IMR-90 (cell line): Measurements from ENCODE around the gene CDCP1. TPM values are rescaled to one million over a fixed set of nuclear protein-coding genes. Genes with fewer than 3 reads are reported as not detected.

Experiments used
- ATAC-seq: fragments of 200-7000 bp; cut with Tn5 transposase; 2 replicates; pipeline ENCODE4 v1.9.1; 2020; ENCODE audit warnings: low read depth, mild to moderate bottlenecking, moderate library complexity
- BruUV-seq: library from RNA; stranded (reverse); fragments of 400-500 nt; replicated peaks from 2 replicates; lab custom pipeline; 2021; lab: Mats Ljungman, UMichigan
- CTCF ChIA-PET: fragments of 300-600 bp; formaldehyde crosslinking; extraction: SDS; loops from one replicate; lab custom pipeline; 2021; ENCODE audit warnings: antibody characterized with exemption; lab: Yijun Ruan, JAX
- POLR2A ChIA-PET: fragments of 300-600 bp; sonication (Branson Sonifier 250); formaldehyde crosslinking; loops from one replicate; lab custom pipeline; 2022; ENCODE audit warnings: antibody characterized with exemption; ENCODE audit not compliant: unreplicated experiment; lab: Charles Lee
- DNase-seq: peaks from one replicate; pipeline ENCODE4 v3.0.0; 2013
- H2AFZ ChIP-seq: replicated peaks from 2 replicates; pipeline ENCODE3; 2013; ENCODE audit warnings: low read length, mild to moderate bottlenecking; ENCODE audit not compliant: poor library complexity
- H2AK5ac ChIP-seq: 2 replicates; pipeline ENCODE4 v1.6.1; 2013; ENCODE audit warnings: low read depth, low read length, inconsistent platforms
- H2AK9ac ChIP-seq: replicated peaks from 2 replicates; pipeline ENCODE3; 2013; ENCODE audit warnings: mild to moderate bottlenecking, low read depth, low read length, moderate library complexity; ENCODE audit not compliant: poor library complexity
- H2BK120ac ChIP-seq: 2 replicates; pipeline ENCODE4 v1.6.1; 2013; ENCODE audit warnings: low read depth, low read length, inconsistent platforms
- H2BK15ac ChIP-seq: 3 replicates; pipeline ENCODE4 v1.6.1; 2013; ENCODE audit warnings: low read depth, low read length, inconsistent platforms
- H2BK20ac ChIP-seq: 2 replicates; pipeline ENCODE4 v1.6.1; 2013; ENCODE audit warnings: low read depth, mild to moderate bottlenecking, inconsistent platforms, low read length, moderate library complexity
- H2BK5ac ChIP-seq: 2 replicates; pipeline ENCODE4 v1.6.1; 2013; ENCODE audit warnings: mild to moderate bottlenecking, low read depth, low read length, inconsistent platforms; ENCODE audit not compliant: poor library complexity, severe bottlenecking
- H3K14ac ChIP-seq: replicated peaks from 2 replicates; pipeline ENCODE4 v1.6.1; 2013; ENCODE audit warnings: low read depth, low read length, inconsistent platforms
- H3K18ac ChIP-seq: 2 replicates; pipeline ENCODE4 v1.6.1; 2013; ENCODE audit warnings: low read depth, low read length, control low read depth
- H3K23ac ChIP-seq: 2 replicates; pipeline ENCODE4 v1.6.1; 2013; ENCODE audit warnings: low read depth, low read length, inconsistent platforms
- H3K27ac ChIP-seq: 2 replicates; pipeline ENCODE4 v1.5.1; 2013; ENCODE audit warnings: mild to moderate bottlenecking, control low read depth, low read length; ENCODE audit not compliant: insufficient read depth
- H3K27me3 ChIP-seq: 2 replicates; pipeline ENCODE4 v1.6.1; 2013; ENCODE audit warnings: low read length; ENCODE audit not compliant: control insufficient read depth, insufficient read depth
- H3K36me3 ChIP-seq: 2 replicates; pipeline ENCODE4 v1.6.1; 2013; ENCODE audit warnings: low read length, mixed read lengths; ENCODE audit not compliant: control insufficient read depth, insufficient read depth
- H3K4ac ChIP-seq: 2 replicates; pipeline ENCODE4 v1.6.1; 2013; ENCODE audit warnings: low read depth, low read length, inconsistent platforms
- H3K4me1 ChIP-seq: 2 replicates; pipeline ENCODE4 v1.6.1; 2013; ENCODE audit warnings: low read length, mixed read lengths; ENCODE audit not compliant: control insufficient read depth, insufficient read depth
- H3K4me2 ChIP-seq: 2 replicates; pipeline ENCODE4 v1.6.1; 2013; ENCODE audit warnings: low read depth, mild to moderate bottlenecking, control low read depth, low read length, moderate library complexity
- H3K4me3 ChIP-seq: 2 replicates; pipeline ENCODE4 v1.5.1; 2013; ENCODE audit warnings: low read depth, mild to moderate bottlenecking, control low read depth, low read length, moderate library complexity; ENCODE audit not compliant: insufficient read depth
- H3K56ac ChIP-seq: 2 replicates; pipeline ENCODE4 v1.6.1; 2013; ENCODE audit warnings: low read length, inconsistent platforms; ENCODE audit not compliant: insufficient read depth; ENCODE audit errors: extremely low read depth
- H3K79me1 ChIP-seq, 2 experiments: 2 replicates each; pipeline ENCODE4 v1.6.1; 2013; ENCODE audit warnings: low read length in 2 of 2, inconsistent platforms in 1 of 2, low read depth in 1 of 2
- H3K9ac ChIP-seq: 2 replicates; pipeline ENCODE4 v1.6.1; 2013; ENCODE audit warnings: low read depth, low read length, control low read depth
- H3K9me1 ChIP-seq: 2 replicates; pipeline ENCODE4 v1.6.1; 2013; ENCODE audit warnings: low read length, inconsistent platforms; ENCODE audit not compliant: insufficient read depth
- H3K9me3 ChIP-seq: 2 replicates; pipeline ENCODE4 v1.6.1; 2013; ENCODE audit warnings: low read length; ENCODE audit not compliant: control insufficient read depth, insufficient read depth
- H4K20me1 ChIP-seq: 2 replicates; pipeline ENCODE4 v1.6.1; 2013; ENCODE audit warnings: low read length, inconsistent platforms; ENCODE audit not compliant: insufficient read depth
- H4K5ac ChIP-seq: 2 replicates; pipeline ENCODE4 v1.6.1; 2013; ENCODE audit warnings: mild to moderate bottlenecking, low read depth, low read length, control low read depth
- H4K8ac ChIP-seq, 2 experiments: 2 replicates each; pipeline ENCODE4 v1.6.1; 2013; ENCODE audit warnings: low read depth in 2 of 2, low read length in 2 of 2, control low read depth in 1 of 2, inconsistent platforms in 1 of 2
- H4K91ac ChIP-seq: 2 replicates; pipeline ENCODE4 v1.6.1; 2013; ENCODE audit warnings: low read depth, low read length, inconsistent platforms; ENCODE audit not compliant: insufficient read depth
- BHLHE40 ChIP-seq: fragments of 150-350 bp; IDR thresholded peaks from 2 replicates; pipeline ENCODE4 v1.6.1; 2016; ENCODE audit warnings: mild to moderate bottlenecking, low read depth, low read length
- CHD1 ChIP-seq: IDR thresholded peaks from 2 replicates; pipeline ENCODE4 v1.6.1; 2012; ENCODE audit warnings: low read depth, low read length, improper control_type of control experiment
- CTCF ChIP-seq: conservative IDR thresholded peaks from 2 replicates; pipeline ENCODE4 v1.5.1; 2012; ENCODE audit warnings: mild to moderate bottlenecking, low read depth, low read length, improper control_type of control experiment
- FOS ChIP-seq: fragments of 150-350 bp; IDR thresholded peaks from 2 replicates; pipeline ENCODE4 v1.6.1; 2016; ENCODE audit warnings: low read depth, low read length
- MAZ ChIP-seq: IDR thresholded peaks from 2 replicates; pipeline ENCODE4 v1.6.1; 2012; ENCODE audit warnings: low read depth, mild to moderate bottlenecking, low read length, improper control_type of control experiment, moderate library complexity, borderline replicate concordance
- MXI1 ChIP-seq: IDR thresholded peaks from 2 replicates; pipeline ENCODE4 v1.6.1; 2012; ENCODE audit warnings: low read depth, mild to moderate bottlenecking, low read length, moderate library complexity, borderline replicate concordance
- POLR2A ChIP-seq: IDR thresholded peaks from 2 replicates; pipeline ENCODE4 v1.6.1; 2012; ENCODE audit warnings: mild to moderate bottlenecking, low read depth, low read length
- RAD21 ChIP-seq: IDR thresholded peaks from 2 replicates; pipeline ENCODE4 v1.6.1; 2012; ENCODE audit warnings: low read length, improper control_type of control experiment
- RCOR1 ChIP-seq: IDR thresholded peaks from 2 replicates; pipeline ENCODE4 v1.6.1; 2012; ENCODE audit warnings: mild to moderate bottlenecking, low read length, improper control_type of control experiment; ENCODE audit not compliant: insufficient replicate concordance
- WGBS, 2 experiments: methylation state at CpG; one replicate each; pipeline versions ENCODE4 v1.1.5 to v1.1.7; 2013; ENCODE audit warnings: missing lambda C conversion rate in 2 of 2; ENCODE audit not compliant: insufficient read length in 1 of 2; ENCODE audit errors: extremely low coverage in 2 of 2; 5-methylcytosine and 5-hydroxymethylcytosine counted together
- dilution Hi-C: fragments of 300-500 bp; cut with HindIII; formaldehyde crosslinking; loops from one replicate; pipeline ENCODE4 v1.14.3; 2018; ENCODE audit warnings: low sequenced_read_pairs; ENCODE audit not compliant: unreplicated experiment
- in situ Hi-C: fragments of 300-500 bp; cut with MboI; formaldehyde crosslinking; loops from 3 replicates; pipeline ENCODE4 v1.14.3; 2019; ENCODE audit warnings: low sequenced_read_pairs, inconsistent platforms, mixed read lengths
- intact Hi-C: fragments of 100-400 bp; cut with micrococcal nuclease; formaldehyde crosslinking; loops from 2 replicates; pipeline ENCODE4 v1.10.0; 2022
- polyA plus RNA-seq, 3 experiments: library from polyadenylated mRNA; depleted of rRNA; stranded (reverse); fragments of >200 nt; gene quantifications; 2 replicates each; pipeline ENCODE4 v1.2.3, GENCODE V29; 2012; ENCODE audit warnings: low replicate concordance in 1 of 3
- total RNA-seq: library from RNA; depleted of rRNA; stranded (reverse); fragments of >200 nt; gene quantifications from 2 replicates; pipeline ENCODE4 v1.2.3, GENCODE V29; 2012

The CDCP1 gene
- total and polyA plus RNA-seq, 2 of the 4 experiments (the other 2 are of a cell fraction): 2.5 to 3.8 TPM

- TF ChIP-seq CHD1 (no peak), FOS (no peak), POLR2A (no peak)
Measured at GRCh38 chr3:45169125-45169904, 23.1 kb upstream of the CDCP1 start (continued).

- Histone ChIP-seq H2BK20ac (peak overlapping the region; percentile 65), H4K91ac (peak overlapping the region; percentile 53), H2BK5ac (peak overlapping the region; percentile 92), H2BK120ac (peak overlapping the region; percentile 64), H3K9ac (no peak overlapping the region; the same call in 1 of the 2 replicates), H3K18ac (peak overlapping the region; percentile 48; the same call in 1 of the 2 replicates), H3K4me3 (no peak overlapping the region), H3K56ac (peak overlapping the region; percentile 29; the same call in 1 of the 2 replicates), H2AK5ac (no peak overlapping the region), H2BK15ac (peak overlapping the region; percentile 59; the same call in 2 of the 3 replicates), H3K4me2 (no peak overlapping the region), H4K5ac (peak overlapping the region; percentile 71; the same call in 1 of the 2 replicates), H3K14ac (peak overlapping the region; percentile 67), H4K20me1 (no peaks in the 10 kb centered on the region), H3K27me3 (no peaks in the 10 kb centered on the region), H4K8ac (peak overlapping the region; percentile 34 to 57; a peak in 3 of 4 replicates), H3K36me3 (no peaks in the 10 kb centered on the region), H2AFZ (no peak overlapping the region), H3K9me1 (peaks cover 17% of the 10 kb centered on the region), H3K9me3 (no peaks in the 10 kb centered on the region), H3K79me1 (no peaks in the 10 kb centered on the region; a peak in 1 of 4 replicates), H3K27ac (no peak overlapping the region), H2AK9ac (no peak overlapping the region), H3K4me1 (peaks cover 17% of the 10 kb centered on the region), H3K4ac (peak overlapping the region; percentile 24; the same call in 1 of the 2 replicates), H3K23ac (peak overlapping the region; percentile 77; the same call in 1 of the 2 replicates)
- intact Hi-C loops (no loop called here), in situ Hi-C loops (no loop called here), dilution Hi-C loops (no loop called here)
- ATAC-seq: no peak
- no peak for TF ChIP-seq CTCF
- TF ChIP-seq RCOR1: no peak
- TF ChIP-seq MAZ: no peak
- TF ChIP-seq FOS: no peak
- TF ChIP-seq BHLHE40: no peak
- TF ChIP-seq RAD21: no peak
- no peak for TF ChIP-seq MXI1
- no peak for TF ChIP-seq POLR2A
- CTCF ChIA-PET: interaction anchor here (0.9 kb wide), 1 partner anchor 113 kb away, joined by 3 read pairs; no protein-coding TSS in a partner anchor
- POLR2A ChIA-PET: interaction anchor here (0.6 to 0.8 kb wide), 2 partner anchors 16 to 41 kb away, joined by 3 to 4 read pairs; no protein-coding TSS in a partner anchor
- no peak for DNase-seq
- WGBS, 2 experiments: no CpG with 5 or more reads among the region's 4 CpGs
- BruUV-seq: no TSS peak
Measured at GRCh38 chr3:45168451-45168850, 22.3 kb upstream of the CDCP1 start.
